WTC11 (cell line): ENCODE results near the gene CLMP. TPM values are rescaled to one million over a fixed set of nuclear protein-coding genes. Genes with fewer than 3 reads are reported as not detected.

Experiments
- ATAC-seq: fragments of 200-7000 bp; cut with Tn5 transposase; 2 replicates; pipeline ENCODE4 v1.10.0; 2021; ENCODE audit warnings: mild to moderate bottlenecking, moderate library complexity
- CTCF ChIA-PET: fragments of 300-600 bp; sonication (Branson Sonifier 250); formaldehyde crosslinking; loops from one replicate; lab custom pipeline; 2021; ENCODE audit warnings: antibody characterized with exemption; lab: Charles Lee
- POLR2A ChIA-PET: fragments of 350-600 bp; sonication (Branson Sonifier 250); formaldehyde crosslinking; loops from one replicate; lab custom pipeline; 2021; ENCODE audit warnings: antibody characterized with exemption; lab: Charles Lee
- DNase-seq: peaks from one replicate; pipeline ENCODE4 v3.0.0; 2021; ENCODE audit warnings: low spot score
- H3K27ac Mint-ChIP-seq: 2 replicates; pipeline ENCODE4 v1.8.0; 2021; ENCODE audit warnings: mixed read lengths
- H3K27me3 Mint-ChIP-seq: 2 replicates; pipeline ENCODE4 v1.8.0; 2021; ENCODE audit warnings: low read depth, mild to moderate bottlenecking, moderate library complexity, mixed read lengths
- H3K36me3 Mint-ChIP-seq: 2 replicates; pipeline ENCODE4 v1.8.0; 2021; ENCODE audit warnings: mixed read lengths
- H3K4me1 Mint-ChIP-seq: 2 replicates; pipeline ENCODE4 v1.8.0; 2022; ENCODE audit warnings: mixed read lengths
- H3K4me3 Mint-ChIP-seq: 2 replicates; pipeline ENCODE4 v1.8.0; 2021; ENCODE audit warnings: mild to moderate bottlenecking, moderate library complexity, mixed read lengths
- H3K9me3 Mint-ChIP-seq: 2 replicates; pipeline ENCODE4 v1.8.0; 2021; ENCODE audit warnings: mixed read lengths
- EMX1 ChIP-seq: fragments of 250-450 bp; sonication (Bioruptor Pico); IDR thresholded peaks from 2 replicates; pipeline ENCODE4 v1.8.0; 2021; ENCODE audit warnings: mild to moderate bottlenecking
- ETV6 ChIP-seq: sonication (generic); formaldehyde crosslinking; IDR thresholded peaks from 2 replicates; pipeline ENCODE4 v1.8.1; 2022; ENCODE audit warnings: mild to moderate bottlenecking, missing genetic modification reagents
- FOXJ3 ChIP-seq: sonication (generic); formaldehyde crosslinking; IDR thresholded peaks from 2 replicates; pipeline ENCODE4 v1.9.0; 2021; ENCODE audit warnings: missing genetic modification reagents, mild to moderate bottlenecking, borderline replicate concordance
- NFATC4 ChIP-seq: fragments of 250-450 bp; sonication (Bioruptor Pico); IDR thresholded peaks from 2 replicates; pipeline ENCODE4 v1.9.0; 2021; ENCODE audit warnings: mild to moderate bottlenecking
- NR3C1 ChIP-seq: sonication (generic); formaldehyde crosslinking; conservative IDR thresholded peaks from 2 replicates; pipeline ENCODE4 v1.8.1; 2023; ENCODE audit warnings: low read depth, mild to moderate bottlenecking, missing genetic modification reagents
- PRRX2 ChIP-seq: fragments of 250-450 bp; sonication (Bioruptor Pico); IDR thresholded peaks from 2 replicates; pipeline ENCODE4 v1.8.0; 2021; ENCODE audit warnings: mild to moderate bottlenecking
- STAT6 ChIP-seq: sonication (generic); formaldehyde crosslinking; conservative IDR thresholded peaks from 2 replicates; pipeline ENCODE4 v1.8.1; 2023; ENCODE audit warnings: mild to moderate bottlenecking, low read depth, missing genetic modification reagents, moderate library complexity
- ZNF232 ChIP-seq: sonication (generic); formaldehyde crosslinking; IDR thresholded peaks from 2 replicates; pipeline ENCODE4 v1.8.0; 2022; ENCODE audit warnings: mild to moderate bottlenecking, missing genetic modification reagents
- total RNA-seq: library from RNA; stranded (reverse); gene quantifications from 3 replicates; pipeline ENCODE4 v1.2.3, GENCODE V29; 2021
- TF ChIP-seq, protein P1 (sequence below): fragments of 250-450 bp; sonication (Bioruptor Pico); conservative IDR thresholded peaks from 2 replicates; pipeline ENCODE4 v1.9.0; 2021; ENCODE audit warnings: mild to moderate bottlenecking
- TF ChIP-seq, protein P2 (sequence below): sonication (generic); formaldehyde crosslinking; IDR thresholded peaks from 2 replicates; pipeline ENCODE4 v1.8.1; 2023; ENCODE audit warnings: mild to moderate bottlenecking, missing genetic modification reagents, moderate library complexity
- TF ChIP-seq, protein P3 (sequence below): fragments of 250-450 bp; sonication (Bioruptor Pico); IDR thresholded peaks from 2 replicates; pipeline ENCODE4 v1.9.0; 2021; ENCODE audit warnings: mild to moderate bottlenecking

The CLMP gene
- total RNA-seq, 1 experiment from 2014 or later, result 20.0 TPM

DNA sequence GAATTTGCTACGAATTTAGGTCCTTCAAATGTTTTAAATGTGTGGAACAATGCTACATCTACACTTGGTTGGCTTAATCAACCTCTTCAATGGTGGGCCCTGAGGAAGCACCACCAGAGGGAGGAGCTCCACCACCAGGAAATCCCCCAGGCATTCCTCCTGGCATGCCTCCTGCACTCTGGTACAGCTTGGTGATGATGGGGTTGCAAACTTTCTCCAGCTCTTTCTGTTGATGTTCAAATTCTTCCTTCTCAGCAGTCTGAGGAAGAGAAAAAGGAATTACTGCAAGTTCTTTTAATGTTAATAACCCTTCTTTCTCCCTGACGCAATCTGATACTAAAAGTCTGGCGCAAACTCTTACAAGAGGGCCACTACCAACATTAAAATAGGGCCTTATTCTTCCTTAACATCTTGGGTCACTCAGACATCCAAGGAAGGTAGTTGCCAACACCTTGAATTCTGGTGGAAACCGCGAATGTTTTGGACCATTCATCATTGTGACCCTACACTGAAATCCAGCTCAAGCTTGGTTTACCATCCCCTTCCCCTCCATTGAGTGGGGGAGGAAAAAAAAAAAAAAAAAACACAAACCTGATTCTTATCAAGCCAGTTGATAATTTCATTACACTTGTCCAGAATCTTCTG is 137.3 kb downstream of the CLMP start (continued):
- no peak for TF ChIP-seq STAT6 (CRISPR knock-in tag)
- TF ChIP-seq ZNF232 (CRISPR knock-in tag), result no peak
- TF ChIP-seq, all 79 proteins: peak for 0

GRCh38 chr11:123056835-123057491 is 138.1 kb downstream of the CLMP start:
- TF ChIP-seq, protein P1, sequence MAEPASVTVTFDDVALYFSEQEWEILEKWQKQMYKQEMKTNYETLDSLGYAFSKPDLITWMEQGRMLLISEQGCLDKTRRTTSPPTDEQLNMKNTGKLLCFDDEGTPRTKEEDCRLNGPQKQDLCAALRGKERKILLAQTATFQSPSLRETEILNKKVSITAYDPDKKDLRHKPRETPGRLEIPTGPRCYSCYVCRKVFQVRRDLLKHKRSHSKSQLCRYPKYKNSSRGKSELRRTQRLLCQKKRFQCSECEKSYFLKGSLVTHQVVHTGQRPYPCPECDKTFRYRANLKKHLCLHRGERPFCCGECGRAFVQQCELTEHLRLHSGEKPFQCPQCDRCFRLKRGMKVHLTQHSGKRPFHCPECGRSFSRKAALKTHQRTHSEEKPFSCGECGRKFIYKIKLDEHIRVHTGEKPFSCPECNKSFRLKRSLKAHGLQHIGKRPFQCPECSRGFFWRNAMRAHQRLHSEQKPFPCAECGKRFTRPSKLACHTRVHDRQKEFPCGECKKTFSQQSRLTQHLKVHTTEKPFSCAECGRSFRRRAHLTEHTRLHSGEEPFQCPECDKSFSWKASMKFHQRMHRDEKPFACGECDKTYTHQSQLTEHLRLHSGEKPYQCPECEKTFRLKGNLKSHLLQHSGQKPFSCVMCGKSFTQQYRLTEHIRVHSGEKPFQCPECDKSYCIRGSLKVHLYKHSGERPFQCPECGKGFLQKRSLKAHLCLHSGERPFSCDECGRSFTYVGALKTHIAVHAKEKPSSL (CRISPR knock-in tag), result 0 out of 2 replicates have a peak, but pooled peaks have one; percentile 29
- no peak for TF ChIP-seq FOXJ3 (CRISPR knock-in tag)
- H3K4me3 Mint-ChIP-seq, result no peak overlapping the region
- ChIA-PET POLR2A (no interaction called here), CTCF (interaction anchor here (0.6 to 1.5 kb wide), 3 partner anchors 36 to 204 kb away, joined by 3 to 7 read pairs (median 3); no protein-coding TSS in a partner anchor)
- H3K27me3 Mint-ChIP-seq, result no peaks in the 10 kb centered on the region
- ATAC-seq, result no peak
- no peaks in the 10 kb centered on the region for H3K9me3 Mint-ChIP-seq
- no peak for DNase-seq
- H3K36me3 Mint-ChIP-seq, result peaks cover 69% of the 10 kb centered on the region
- H3K27ac Mint-ChIP-seq, result peak overlapping the region; percentile 91; the same call in 1 of the 2 replicates
- peaks cover 39% of the 10 kb centered on the region for H3K4me1 Mint-ChIP-seq

DNA sequence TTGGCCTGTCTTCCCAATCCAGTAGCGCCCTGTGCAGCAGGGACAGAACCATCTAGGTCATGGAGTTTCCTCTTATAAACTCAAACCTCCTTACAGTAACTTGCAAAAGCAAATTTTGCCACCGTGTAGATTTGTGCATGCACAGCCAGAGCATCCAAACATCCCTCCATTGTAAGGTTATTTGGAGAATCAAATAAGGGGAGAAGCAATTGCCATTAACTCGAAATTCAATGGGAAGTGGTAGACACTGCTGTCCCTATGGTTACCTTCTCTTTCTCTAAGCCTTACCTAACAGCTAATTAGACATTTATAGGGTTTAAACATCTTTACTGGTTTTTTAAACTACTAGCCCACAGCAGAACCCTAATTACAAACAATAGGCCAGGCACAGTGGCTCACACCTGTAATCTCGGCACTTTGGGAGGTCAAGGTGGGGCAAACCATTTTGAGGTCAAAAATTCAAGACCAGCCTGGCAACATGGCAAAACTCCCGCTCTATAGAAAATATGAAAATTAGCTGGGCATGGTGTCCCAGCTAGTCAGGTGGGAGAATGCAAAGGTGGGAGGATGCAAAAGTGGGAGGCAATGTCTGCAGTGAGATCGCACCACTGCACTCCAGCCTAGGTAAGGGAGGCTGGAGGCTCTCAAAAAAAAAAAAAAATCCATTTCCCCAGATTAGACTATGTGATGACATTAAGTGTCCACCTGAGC is 139.7 kb downstream of the CLMP start:
- Mint-ChIP-seq H3K4me3 (no peak overlapping the region), H3K27me3 (no peaks in the 10 kb centered on the region), H3K9me3 (no peaks in the 10 kb centered on the region), H3K27ac (peak overlapping the region; percentile 72), H3K36me3 (peaks cover 53% of the 10 kb centered on the region), H3K4me1 (peaks cover 29% of the 10 kb centered on the region)
- peak; percentile 28; the same call in 1 of the 2 replicates for TF ChIP-seq EMX1 (CRISPR knock-in tag)
- TF ChIP-seq, protein P2, sequence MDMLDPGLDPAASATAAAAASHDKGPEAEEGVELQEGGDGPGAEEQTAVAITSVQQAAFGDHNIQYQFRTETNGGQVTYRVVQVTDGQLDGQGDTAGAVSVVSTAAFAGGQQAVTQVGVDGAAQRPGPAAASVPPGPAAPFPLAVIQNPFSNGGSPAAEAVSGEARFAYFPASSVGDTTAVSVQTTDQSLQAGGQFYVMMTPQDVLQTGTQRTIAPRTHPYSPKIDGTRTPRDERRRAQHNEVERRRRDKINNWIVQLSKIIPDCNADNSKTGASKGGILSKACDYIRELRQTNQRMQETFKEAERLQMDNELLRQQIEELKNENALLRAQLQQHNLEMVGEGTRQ (CRISPR knock-in tag), result no peak
- no peak for DNase-seq
- ChIA-PET POLR2A (interaction anchor here (0.6 to 1.0 kb wide), 2 partner anchors 17 to 678 kb away, joined by 3 to 5 read pairs; no protein-coding TSS in a partner anchor), CTCF (interaction anchor here (0.7 to 3.6 kb wide), 18 partner anchors 10 to 426 kb away, joined by 3 to 31 read pairs (median 14); partner anchors contain the start of gene BSX)
- no peak for ATAC-seq

DNA sequence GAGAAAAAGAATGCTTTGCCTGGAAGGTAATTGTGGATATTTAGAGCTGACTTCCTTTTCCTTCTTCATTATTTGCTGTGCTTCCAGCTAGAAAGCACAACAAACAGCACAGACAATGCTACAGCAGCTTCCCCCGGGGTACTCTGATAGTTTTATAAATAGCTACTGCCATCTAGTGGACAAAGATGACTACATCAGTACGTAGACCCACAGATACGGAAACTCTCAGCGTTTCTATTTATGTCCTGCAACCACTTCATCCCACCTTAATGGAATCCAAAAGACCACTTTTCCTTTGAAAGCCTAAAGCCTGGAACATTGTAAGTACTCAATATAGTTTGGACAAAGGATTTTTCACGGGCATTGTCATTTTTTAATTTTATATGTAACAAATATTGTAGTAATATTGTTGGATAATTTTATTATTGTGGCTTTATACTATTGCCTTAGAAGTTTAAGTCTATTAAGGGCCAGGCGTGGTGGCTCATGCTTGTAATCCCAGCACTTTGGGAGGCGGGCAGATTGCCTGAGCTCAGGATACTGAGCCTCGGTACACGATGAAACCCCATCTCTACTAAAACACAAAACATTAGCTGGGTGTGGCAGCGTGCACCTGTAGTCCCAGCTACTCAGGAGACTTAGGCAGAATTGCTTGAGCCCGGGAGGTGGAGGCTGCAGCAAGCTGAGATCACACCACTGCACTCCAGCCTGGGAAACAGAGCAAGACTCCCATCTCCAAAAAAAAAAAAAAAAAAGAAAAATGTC is 140.6 kb downstream of the CLMP start:
- Mint-ChIP-seq H3K27me3 (no peaks in the 10 kb centered on the region), H3K4me3 (no peak overlapping the region), H3K36me3 (peaks cover 44% of the 10 kb centered on the region), H3K4me1 (peaks cover 21% of the 10 kb centered on the region), H3K9me3 (no peaks in the 10 kb centered on the region), H3K27ac (peak overlapping the region; percentile 82)
- ChIA-PET POLR2A (interaction anchor here (0.6 to 1.9 kb wide), 9 partner anchors 11 to 679 kb away, joined by 3 to 6 read pairs (median 3); no protein-coding TSS in a partner anchor), CTCF (interaction anchor here (0.6 to 3.6 kb wide), 59 partner anchors 8 to 506 kb away, joined by 3 to 31 read pairs (median 4); partner anchors contain the start of genes BSX and HSPA8)
- ATAC-seq (peak; percentile 62), DNase-seq (no peak)
- no peak for TF ChIP-seq NR3C1
- TF ChIP-seq ETV6, result no peak
- peak; percentile 75; the same call in 1 of the 2 replicates for TF ChIP-seq NFATC4 (CRISPR knock-in tag)
- TF ChIP-seq, protein P1 (CRISPR knock-in tag), result peak; percentile 79; the same call in 1 of the 2 replicates
- peak; percentile 53; the same call in 1 of the 2 replicates for TF ChIP-seq PRRX2
- TF ChIP-seq, protein P3, sequence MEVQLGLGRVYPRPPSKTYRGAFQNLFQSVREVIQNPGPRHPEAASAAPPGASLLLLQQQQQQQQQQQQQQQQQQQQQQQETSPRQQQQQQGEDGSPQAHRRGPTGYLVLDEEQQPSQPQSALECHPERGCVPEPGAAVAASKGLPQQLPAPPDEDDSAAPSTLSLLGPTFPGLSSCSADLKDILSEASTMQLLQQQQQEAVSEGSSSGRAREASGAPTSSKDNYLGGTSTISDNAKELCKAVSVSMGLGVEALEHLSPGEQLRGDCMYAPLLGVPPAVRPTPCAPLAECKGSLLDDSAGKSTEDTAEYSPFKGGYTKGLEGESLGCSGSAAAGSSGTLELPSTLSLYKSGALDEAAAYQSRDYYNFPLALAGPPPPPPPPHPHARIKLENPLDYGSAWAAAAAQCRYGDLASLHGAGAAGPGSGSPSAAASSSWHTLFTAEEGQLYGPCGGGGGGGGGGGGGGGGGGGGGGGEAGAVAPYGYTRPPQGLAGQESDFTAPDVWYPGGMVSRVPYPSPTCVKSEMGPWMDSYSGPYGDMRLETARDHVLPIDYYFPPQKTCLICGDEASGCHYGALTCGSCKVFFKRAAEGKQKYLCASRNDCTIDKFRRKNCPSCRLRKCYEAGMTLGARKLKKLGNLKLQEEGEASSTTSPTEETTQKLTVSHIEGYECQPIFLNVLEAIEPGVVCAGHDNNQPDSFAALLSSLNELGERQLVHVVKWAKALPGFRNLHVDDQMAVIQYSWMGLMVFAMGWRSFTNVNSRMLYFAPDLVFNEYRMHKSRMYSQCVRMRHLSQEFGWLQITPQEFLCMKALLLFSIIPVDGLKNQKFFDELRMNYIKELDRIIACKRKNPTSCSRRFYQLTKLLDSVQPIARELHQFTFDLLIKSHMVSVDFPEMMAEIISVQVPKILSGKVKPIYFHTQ (CRISPR knock-in tag), result 0 out of 2 replicates have a peak, but pooled peaks have one; percentile 41
